ENCODE measurements around the gene FGFRL1.

DNA sequence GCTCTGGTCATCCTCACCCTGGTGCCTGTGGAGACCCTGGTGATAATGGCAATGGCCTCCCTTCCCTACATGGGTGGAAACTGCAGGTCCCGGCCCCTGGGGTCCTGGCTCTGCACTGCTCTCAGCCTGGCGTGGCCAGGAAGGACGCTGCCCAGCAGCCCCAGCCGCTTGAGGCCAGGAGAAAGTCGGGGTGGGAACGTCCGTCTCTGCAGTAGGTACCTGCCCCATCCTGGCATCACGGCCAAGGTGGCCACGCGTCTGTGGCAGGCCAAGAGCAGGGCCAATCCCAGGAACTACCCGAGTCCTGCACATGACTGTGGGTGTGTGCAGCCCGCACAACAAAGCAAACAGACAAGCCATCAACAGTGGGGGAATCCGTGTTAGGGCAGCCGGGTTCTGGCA, 33.8 kb downstream of the FGFRL1 start:
- no peak for TF ChIP-seq EZH2 (IDR thresholded peaks at IDR 0.05; ENCODE audit: low read length)
- TF ChIP-seq, protein P1, sequence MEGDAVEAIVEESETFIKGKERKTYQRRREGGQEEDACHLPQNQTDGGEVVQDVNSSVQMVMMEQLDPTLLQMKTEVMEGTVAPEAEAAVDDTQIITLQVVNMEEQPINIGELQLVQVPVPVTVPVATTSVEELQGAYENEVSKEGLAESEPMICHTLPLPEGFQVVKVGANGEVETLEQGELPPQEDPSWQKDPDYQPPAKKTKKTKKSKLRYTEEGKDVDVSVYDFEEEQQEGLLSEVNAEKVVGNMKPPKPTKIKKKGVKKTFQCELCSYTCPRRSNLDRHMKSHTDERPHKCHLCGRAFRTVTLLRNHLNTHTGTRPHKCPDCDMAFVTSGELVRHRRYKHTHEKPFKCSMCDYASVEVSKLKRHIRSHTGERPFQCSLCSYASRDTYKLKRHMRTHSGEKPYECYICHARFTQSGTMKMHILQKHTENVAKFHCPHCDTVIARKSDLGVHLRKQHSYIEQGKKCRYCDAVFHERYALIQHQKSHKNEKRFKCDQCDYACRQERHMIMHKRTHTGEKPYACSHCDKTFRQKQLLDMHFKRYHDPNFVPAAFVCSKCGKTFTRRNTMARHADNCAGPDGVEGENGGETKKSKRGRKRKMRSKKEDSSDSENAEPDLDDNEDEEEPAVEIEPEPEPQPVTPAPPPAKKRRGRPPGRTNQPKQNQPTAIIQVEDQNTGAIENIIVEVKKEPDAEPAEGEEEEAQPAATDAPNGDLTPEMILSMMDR (optimal IDR thresholded peaks at IDR 0.05 in 1 of 3, IDR thresholded peaks at IDR 0.05 in 1 of 3, conservative IDR thresholded peaks at IDR 0.05 in 1 of 3; ENCODE audit: extremely low read depth in 1 of 3, insufficient read depth in 2 of 3, low read length in 3 of 3): no peak

Measured in keratinocyte (primary cell).